Kidney epithelial cell (primary cell): Measurements from ENCODE around the gene IQGAP1. TPM values are rescaled to one million over a fixed set of nuclear protein-coding genes. Genes with fewer than 3 reads are reported as not detected.
A peak's percentile ranks its signal among the peaks of the same experiment; 100 is the strongest.

Experiments used
- DNase-seq: peaks from one replicate; pipeline ENCODE4 v3.0.0-alpha.2; 2010; ENCODE audit warnings: low read depth
- H3K27me3 ChIP-seq: 2 replicates; pipeline ENCODE4 v1.6.0; 2011; ENCODE audit warnings: low read length; ENCODE audit not compliant: control insufficient read depth, insufficient read depth
- H3K36me3 ChIP-seq: 2 replicates; pipeline ENCODE4 v1.5.1; 2011; ENCODE audit warnings: low read length; ENCODE audit not compliant: control insufficient read depth, insufficient read depth
- H3K4me3 ChIP-seq: 2 replicates; pipeline ENCODE4 v1.5.1; 2011; ENCODE audit warnings: low read depth, mild to moderate bottlenecking, control low read depth, low read length
- total RNA-seq: library from RNA; depleted of rRNA; stranded (reverse); fragments of >200 nt; gene quantifications from 2 replicates; pipeline ENCODE4 v1.2.3, GENCODE V29; 2015
- TF ChIP-seq, protein P1 (sequence below): IDR thresholded peaks from 2 replicates; pipeline ENCODE4 v1.5.1; 2011; ENCODE audit warnings: mild to moderate bottlenecking, moderate library complexity, low read length, control low read depth, inconsistent platforms; ENCODE audit not compliant: insufficient read depth, poor library complexity, severe bottlenecking

IQGAP1 gene
- total RNA-seq, 1 donor from 2014 or later = 197 TPM

DNA sequence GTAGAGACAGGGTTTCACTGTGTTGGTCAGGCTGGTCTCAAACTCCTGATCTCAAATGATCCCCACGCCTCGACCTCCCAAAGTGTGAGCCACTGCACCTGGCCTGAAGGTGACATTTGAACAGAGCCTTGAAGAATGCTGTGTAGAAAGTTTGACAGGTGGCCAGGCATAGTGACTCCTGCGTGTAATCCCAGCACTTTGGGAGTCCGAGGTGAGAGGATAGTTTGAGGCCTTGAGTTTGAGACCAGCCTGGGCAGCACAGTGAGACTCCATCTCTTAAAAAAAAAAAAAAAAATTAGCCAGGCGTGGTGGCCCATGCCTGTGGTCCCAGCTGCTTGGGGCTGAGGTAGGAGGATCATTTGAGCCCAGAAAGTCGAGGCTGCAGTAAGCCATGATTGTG, 1.5 kb downstream of the IQGAP1 start:
- Histone ChIP-seq H3K4me3 (peak overlapping the region; percentile 98), H3K27me3 (no peaks in the 10 kb centered on the region), H3K36me3 (peaks cover 2% of the 10 kb centered on the region)
- no peak for DNase-seq
- TF ChIP-seq, protein P1, sequence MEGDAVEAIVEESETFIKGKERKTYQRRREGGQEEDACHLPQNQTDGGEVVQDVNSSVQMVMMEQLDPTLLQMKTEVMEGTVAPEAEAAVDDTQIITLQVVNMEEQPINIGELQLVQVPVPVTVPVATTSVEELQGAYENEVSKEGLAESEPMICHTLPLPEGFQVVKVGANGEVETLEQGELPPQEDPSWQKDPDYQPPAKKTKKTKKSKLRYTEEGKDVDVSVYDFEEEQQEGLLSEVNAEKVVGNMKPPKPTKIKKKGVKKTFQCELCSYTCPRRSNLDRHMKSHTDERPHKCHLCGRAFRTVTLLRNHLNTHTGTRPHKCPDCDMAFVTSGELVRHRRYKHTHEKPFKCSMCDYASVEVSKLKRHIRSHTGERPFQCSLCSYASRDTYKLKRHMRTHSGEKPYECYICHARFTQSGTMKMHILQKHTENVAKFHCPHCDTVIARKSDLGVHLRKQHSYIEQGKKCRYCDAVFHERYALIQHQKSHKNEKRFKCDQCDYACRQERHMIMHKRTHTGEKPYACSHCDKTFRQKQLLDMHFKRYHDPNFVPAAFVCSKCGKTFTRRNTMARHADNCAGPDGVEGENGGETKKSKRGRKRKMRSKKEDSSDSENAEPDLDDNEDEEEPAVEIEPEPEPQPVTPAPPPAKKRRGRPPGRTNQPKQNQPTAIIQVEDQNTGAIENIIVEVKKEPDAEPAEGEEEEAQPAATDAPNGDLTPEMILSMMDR = no peak

DNA sequence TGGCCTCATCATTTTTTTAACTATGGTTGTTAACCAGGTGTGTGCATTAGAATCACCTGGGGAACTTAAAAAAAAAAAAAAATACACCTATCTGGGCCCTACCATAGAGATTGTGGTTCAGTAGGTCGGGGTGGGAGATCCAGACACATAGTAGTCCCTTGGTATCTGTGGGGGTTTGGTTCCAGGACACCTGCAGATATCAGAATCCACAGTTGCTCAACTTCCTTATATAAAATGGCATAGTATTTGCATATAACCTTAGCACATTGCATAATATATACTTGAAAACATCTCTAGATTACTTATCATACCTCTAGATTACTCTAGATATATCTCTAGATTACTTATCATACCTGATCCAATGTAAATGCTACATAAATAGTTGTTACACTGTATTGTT, 5.0 kb downstream of the IQGAP1 start:
- TF ChIP-seq, protein P1 = no peak
- no peak for DNase-seq
- no peak overlapping the region for H3K4me3 ChIP-seq
- H3K36me3 ChIP-seq = peaks cover 2% of the 10 kb centered on the region
- H3K27me3 ChIP-seq = no peaks in the 10 kb centered on the region

DNA sequence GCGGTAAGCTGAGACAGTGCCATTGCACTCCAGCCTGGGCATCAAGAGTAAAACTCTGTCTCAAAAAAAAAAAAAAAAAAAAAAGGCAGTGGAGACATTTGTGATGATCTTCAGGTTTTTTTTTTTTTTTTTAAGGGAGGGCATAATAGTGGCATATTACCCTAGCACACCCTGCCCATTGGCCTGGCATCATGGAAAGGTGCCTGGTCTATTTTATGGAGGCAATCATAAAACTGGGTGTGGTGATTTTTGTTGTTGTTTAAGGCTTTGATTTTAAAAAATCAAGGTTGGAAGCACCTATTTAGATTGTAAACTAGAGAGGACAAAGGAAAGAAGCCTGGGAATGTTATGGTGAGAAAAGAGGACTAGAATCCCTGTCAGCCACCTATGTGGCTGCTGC, 6.0 kb downstream of the IQGAP1 start:
- Histone ChIP-seq H3K27me3 (no peaks in the 10 kb centered on the region), H3K4me3 (no peak overlapping the region), H3K36me3 (peaks cover 2% of the 10 kb centered on the region)
- DNase-seq = no peak
- TF ChIP-seq, protein P1 = no peak

DNA sequence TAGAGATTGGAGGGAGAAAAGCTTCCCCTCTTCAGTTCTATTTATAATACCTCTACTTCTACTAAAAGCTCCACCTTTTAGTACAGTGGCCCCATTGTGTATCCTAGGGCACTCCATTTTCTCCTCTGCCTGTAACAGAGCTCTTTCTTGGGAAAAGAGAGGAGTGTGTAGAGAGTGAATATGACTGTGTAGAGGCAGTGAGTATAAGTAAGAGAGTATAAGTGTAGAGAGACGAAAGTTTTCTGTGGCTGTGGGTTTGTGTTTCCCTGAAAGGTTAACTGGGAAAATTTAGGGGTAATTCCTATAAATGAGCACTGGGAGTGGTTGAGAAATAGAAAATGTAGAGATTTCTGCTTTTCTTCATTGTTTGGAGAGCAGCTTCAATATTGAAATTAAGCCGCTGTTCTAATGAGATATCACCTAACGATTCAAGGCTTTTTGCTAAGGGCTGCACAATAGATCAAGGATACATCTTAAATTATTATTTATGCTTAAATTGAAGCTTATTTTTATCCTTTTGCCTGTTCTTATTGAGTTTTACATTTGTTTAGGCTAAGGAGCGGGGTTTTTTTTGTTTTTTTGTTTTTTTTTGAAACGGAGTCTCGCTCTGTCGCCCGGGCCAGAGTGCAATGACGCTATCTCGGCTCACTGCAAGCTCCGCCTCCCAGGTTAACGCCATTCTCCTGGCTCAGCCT, 6.9 kb downstream of the IQGAP1 start:
- Histone ChIP-seq H3K4me3 (no peak overlapping the region), H3K27me3 (no peaks in the 10 kb centered on the region), H3K36me3 (peaks cover 2% of the 10 kb centered on the region)
- TF ChIP-seq, protein P1 = no peak
- no peak for DNase-seq

DNA sequence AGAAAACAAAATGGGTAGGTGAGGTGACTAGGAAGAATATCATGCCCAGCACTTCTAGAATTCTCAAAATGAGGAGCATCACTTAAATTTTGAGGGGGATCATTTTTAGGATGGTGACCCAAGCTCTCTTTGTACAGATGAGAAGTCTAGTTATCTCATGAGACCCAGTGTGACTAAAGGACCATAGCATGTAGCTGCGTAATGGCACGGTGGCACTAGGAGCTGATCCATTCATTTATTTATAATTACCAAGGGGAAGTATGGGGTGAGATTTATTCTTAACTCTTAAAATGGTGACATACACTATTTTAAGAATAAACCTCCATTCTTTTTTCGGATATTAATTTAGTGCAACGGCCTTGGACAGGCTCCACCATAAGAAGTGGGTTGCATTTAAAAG, 8.3 kb downstream of the IQGAP1 start:
- no peaks in the 10 kb centered on the region for H3K27me3 ChIP-seq
- TF ChIP-seq, protein P1 = no peak
- no peak overlapping the region for H3K4me3 ChIP-seq
- no peak for DNase-seq
- peaks cover 2% of the 10 kb centered on the region for H3K36me3 ChIP-seq

DNA sequence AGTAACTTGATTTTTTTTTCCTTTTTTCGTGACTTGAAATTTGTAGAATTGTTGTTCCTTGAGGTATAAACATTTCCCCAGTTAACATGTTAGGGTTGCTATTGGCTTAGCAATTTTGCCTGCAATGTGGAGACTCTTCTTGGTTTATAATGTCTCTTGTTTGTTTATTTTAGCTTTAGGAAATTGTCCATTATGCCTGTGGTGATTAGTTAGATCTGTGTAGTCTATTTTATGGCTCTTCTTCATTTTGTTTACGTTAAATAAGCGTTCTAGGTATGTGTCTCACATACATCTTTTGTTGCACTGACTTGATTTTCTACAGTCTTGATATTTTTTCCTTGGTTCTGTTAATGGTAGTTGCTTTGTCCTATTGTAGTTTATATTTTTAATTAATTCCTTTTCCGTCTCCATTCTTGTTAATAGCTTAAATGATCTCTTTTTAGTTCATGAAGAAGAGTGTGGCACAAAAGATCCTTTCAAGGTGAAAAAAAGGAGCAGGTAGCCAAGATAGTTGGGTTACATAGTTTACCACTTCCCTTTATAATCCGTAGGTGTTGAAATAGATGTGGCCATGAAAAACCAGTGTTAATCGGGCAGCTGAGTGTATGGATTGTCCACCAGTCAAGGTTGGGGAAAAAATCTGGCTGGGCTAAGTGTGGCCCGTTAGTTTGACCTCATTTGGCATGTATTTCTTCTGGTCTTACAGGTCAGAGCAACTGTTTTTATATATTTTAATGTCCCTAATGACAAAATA, 12.1 kb downstream of the IQGAP1 start:
- TF ChIP-seq, protein P1 = no peak
- DNase-seq = no peak
- Histone ChIP-seq H3K4me3 (no peak overlapping the region), H3K36me3 (no peaks in the 10 kb centered on the region), H3K27me3 (no peaks in the 10 kb centered on the region)
